BE2C (cell line): Measurements from ENCODE around the gene LRG1.

Source experiments
- DNase-seq: peaks from one replicate; pipeline ENCODE4 v3.0.0-alpha.2; 2020
- H3K27me3 ChIP-seq: fragments of 250-450 bp; sonication (Bioruptor Pico); 2 replicates; pipeline ENCODE4 v1.5.1; 2020; ENCODE audit warnings: mild to moderate bottlenecking
- H3K36me3 ChIP-seq: fragments of 250-450 bp; sonication (Bioruptor Pico); 2 replicates; pipeline ENCODE4 v1.5.1; 2020; ENCODE audit warnings: mild to moderate bottlenecking
- H3K4me1 ChIP-seq: fragments of 250-450 bp; sonication (Bioruptor Pico); 2 replicates; pipeline ENCODE4 v1.5.1; 2020
- H3K4me3 ChIP-seq: 2 replicates; pipeline ENCODE4 v1.5.1; 2011; ENCODE audit warnings: low read depth, low read length
- H3K9me3 ChIP-seq: fragments of 250-450 bp; sonication (Bioruptor Pico); 2 replicates; pipeline ENCODE4 v1.5.1; 2020
- CTCF ChIP-seq: IDR thresholded peaks from 2 replicates; pipeline ENCODE4 v1.5.1; 2012; ENCODE audit warnings: mild to moderate bottlenecking, low read depth, low read length

Gene LRG1

GRCh38 chr19:4557144-4557970 lies 17.5 kb upstream of the LRG1 start:
- Histone ChIP-seq H3K9me3 (no peaks in the 10 kb centered on the region; the same call in 1 of the 2 replicates), H3K27me3 (no peaks in the 10 kb centered on the region), H3K4me3 (no peak overlapping the region), H3K4me1 (peaks cover 3% of the 10 kb centered on the region), H3K36me3 (no peaks in the 10 kb centered on the region)
- no peak for DNase-seq
- peak; percentile 36 for TF ChIP-seq CTCF

- no peak overlapping the region for H3K4me3 ChIP-seq
- TF ChIP-seq CTCF, result no peak
- H3K27me3 ChIP-seq, result no peaks in the 10 kb centered on the region
- peak; percentile 87 for DNase-seq
- H3K36me3 ChIP-seq, result no peaks in the 10 kb centered on the region
- H3K4me1 ChIP-seq, result peaks cover 3% of the 10 kb centered on the region
- peaks cover 3% of the 10 kb centered on the region; the same call in 1 of the 2 replicates for H3K9me3 ChIP-seq
Measured at GRCh38 chr19:4556597-4557127, 16.8 kb upstream of the LRG1 start.

GRCh38 chr19:4555657-4556561 lies 16.1 kb upstream of the LRG1 start:
- H3K9me3 ChIP-seq, result peaks cover 3% of the 10 kb centered on the region; the same call in 1 of the 2 replicates
- no peaks in the 10 kb centered on the region for H3K27me3 ChIP-seq
- H3K4me3 ChIP-seq, result no peak overlapping the region
- peaks cover 3% of the 10 kb centered on the region for H3K4me1 ChIP-seq
- TF ChIP-seq CTCF, result no peak
- H3K36me3 ChIP-seq, result no peaks in the 10 kb centered on the region
- DNase-seq, result peak; percentile 56

GRCh38 chr19:4554717-4555116 lies 14.9 kb upstream of the LRG1 start:
- no peaks in the 10 kb centered on the region for H3K27me3 ChIP-seq
- peaks cover 3% of the 10 kb centered on the region for H3K4me1 ChIP-seq
- peaks cover 3% of the 10 kb centered on the region; the same call in 1 of the 2 replicates for H3K9me3 ChIP-seq
- no peak overlapping the region for H3K4me3 ChIP-seq
- TF ChIP-seq CTCF, result no peak
- DNase-seq, result no peak
- H3K36me3 ChIP-seq, result no peaks in the 10 kb centered on the region

- peaks cover 3% of the 10 kb centered on the region; the same call in 1 of the 2 replicates for H3K9me3 ChIP-seq
- H3K4me1 ChIP-seq, result peaks cover 3% of the 10 kb centered on the region
- H3K36me3 ChIP-seq, result no peaks in the 10 kb centered on the region
- peaks cover 1% of the 10 kb centered on the region for H3K27me3 ChIP-seq
- TF ChIP-seq CTCF, result no peak
- DNase-seq, result no peak
- no peak overlapping the region for H3K4me3 ChIP-seq
Measured at GRCh38 chr19:4553775-4554174, 13.9 kb upstream of the LRG1 start.
